Esophagus muscularis mucosa (tissue), 4 donors: ENCODE data around the gene VNN1.

Experiments used
- EP300 ChIP-seq: sonication (generic); formaldehyde crosslinking; IDR thresholded peaks from one replicate; pipeline ENCODE4 v1.6.1; 2017; ENCODE audit warnings: antibody characterized with exemption
- POLR2A ChIP-seq: fragments of 450-650 bp; IDR thresholded peaks from one replicate; pipeline ENCODE4 v1.6.1; 2017; ENCODE audit warnings: antibody characterized with exemption, moderate library complexity, mild to moderate bottlenecking, low read depth
- POLR2AphosphoS5 ChIP-seq, 2 donors: sonication (generic); formaldehyde crosslinking; IDR thresholded peaks; one replicate each; pipeline ENCODE4 v1.6.1; 2017; ENCODE audit warnings: antibody characterized with exemption in 2 of 2
- TF ChIP-seq, protein P1 (sequence below), 3 experiments: fragments of 200-600 bp in 2 of 3; fragments of 450-650 bp in 1 of 3; sonication (generic) in 2 of 3; IDR thresholded peaks; one replicate each; pipeline ENCODE4 v1.5.1; 2017 to 2019; ENCODE audit warnings: antibody characterized with exemption in 3 of 3, mild to moderate bottlenecking in 2 of 3, moderate library complexity in 1 of 3

DNA sequence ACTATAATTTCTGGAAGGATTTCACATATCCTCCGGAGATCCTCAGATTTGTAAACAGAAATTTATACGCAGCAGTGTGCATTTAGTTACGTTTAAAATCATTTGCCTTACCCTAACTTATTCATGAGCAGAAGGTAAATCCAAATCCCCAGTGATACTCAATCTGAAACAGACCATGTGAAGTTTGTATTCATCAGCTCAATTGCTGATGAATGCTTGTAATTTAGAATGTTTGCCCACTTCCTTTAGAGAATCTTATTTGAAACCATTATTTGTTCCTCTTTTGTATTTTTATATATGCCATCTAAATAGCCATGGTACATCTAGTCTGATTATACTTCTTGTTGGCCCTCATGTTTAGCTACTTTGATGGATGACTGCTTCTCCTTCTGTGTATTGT, 70.3 kb downstream of the VNN1 start:
- TF ChIP-seq POLR2A (no peak), EP300 (no peak), POLR2AphosphoS5 (IDR thresholded peaks at IDR 0.05) (no peak)
- TF ChIP-seq, protein P1, sequence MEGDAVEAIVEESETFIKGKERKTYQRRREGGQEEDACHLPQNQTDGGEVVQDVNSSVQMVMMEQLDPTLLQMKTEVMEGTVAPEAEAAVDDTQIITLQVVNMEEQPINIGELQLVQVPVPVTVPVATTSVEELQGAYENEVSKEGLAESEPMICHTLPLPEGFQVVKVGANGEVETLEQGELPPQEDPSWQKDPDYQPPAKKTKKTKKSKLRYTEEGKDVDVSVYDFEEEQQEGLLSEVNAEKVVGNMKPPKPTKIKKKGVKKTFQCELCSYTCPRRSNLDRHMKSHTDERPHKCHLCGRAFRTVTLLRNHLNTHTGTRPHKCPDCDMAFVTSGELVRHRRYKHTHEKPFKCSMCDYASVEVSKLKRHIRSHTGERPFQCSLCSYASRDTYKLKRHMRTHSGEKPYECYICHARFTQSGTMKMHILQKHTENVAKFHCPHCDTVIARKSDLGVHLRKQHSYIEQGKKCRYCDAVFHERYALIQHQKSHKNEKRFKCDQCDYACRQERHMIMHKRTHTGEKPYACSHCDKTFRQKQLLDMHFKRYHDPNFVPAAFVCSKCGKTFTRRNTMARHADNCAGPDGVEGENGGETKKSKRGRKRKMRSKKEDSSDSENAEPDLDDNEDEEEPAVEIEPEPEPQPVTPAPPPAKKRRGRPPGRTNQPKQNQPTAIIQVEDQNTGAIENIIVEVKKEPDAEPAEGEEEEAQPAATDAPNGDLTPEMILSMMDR (IDR thresholded peaks at IDR 0.05), result no peak
